Uterus (tissue), 2 donors: Measurements from ENCODE around the gene TIAM1.

Experiments
- POLR2A ChIP-seq, 2 donors: fragments of 450-650 bp; IDR thresholded peaks; one replicate each; pipeline ENCODE4 v1.6.1; 2016; ENCODE audit warnings: antibody characterized with exemption in 2 of 2, mild to moderate bottlenecking in 1 of 2, moderate library complexity in 1 of 2
- TF ChIP-seq, protein P1 (sequence below), 4 experiments: fragments of 200-600 bp in 2 of 4; fragments of 450-650 bp in 2 of 4; sonication (generic) in 2 of 4; IDR thresholded peaks; one replicate each; pipeline ENCODE4 v1.5.1; 2016 to 2019; ENCODE audit warnings: antibody characterized with exemption in 4 of 4, mild to moderate bottlenecking in 2 of 4, moderate library complexity in 1 of 4

DNA sequence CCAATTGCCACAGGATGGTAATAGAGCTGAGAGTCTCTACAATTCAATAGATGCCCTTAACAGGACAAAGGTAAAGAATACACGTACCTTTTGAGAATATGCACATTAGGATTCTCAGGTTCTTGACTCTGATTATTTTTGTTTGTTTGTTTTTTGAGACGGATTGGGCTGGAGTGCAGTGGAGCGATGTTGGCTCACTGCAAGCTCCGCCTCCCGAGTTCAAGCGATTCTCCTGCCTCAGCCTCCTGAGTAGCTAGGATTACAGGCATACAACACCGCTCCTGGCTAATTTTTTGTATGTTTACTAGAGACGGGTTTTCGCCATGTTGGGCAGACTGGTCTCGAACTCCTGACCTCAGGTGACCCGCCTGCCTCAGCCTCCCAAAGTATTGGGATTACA lies 48.4 kb downstream of the TIAM1 start:
- TF ChIP-seq, protein P1, sequence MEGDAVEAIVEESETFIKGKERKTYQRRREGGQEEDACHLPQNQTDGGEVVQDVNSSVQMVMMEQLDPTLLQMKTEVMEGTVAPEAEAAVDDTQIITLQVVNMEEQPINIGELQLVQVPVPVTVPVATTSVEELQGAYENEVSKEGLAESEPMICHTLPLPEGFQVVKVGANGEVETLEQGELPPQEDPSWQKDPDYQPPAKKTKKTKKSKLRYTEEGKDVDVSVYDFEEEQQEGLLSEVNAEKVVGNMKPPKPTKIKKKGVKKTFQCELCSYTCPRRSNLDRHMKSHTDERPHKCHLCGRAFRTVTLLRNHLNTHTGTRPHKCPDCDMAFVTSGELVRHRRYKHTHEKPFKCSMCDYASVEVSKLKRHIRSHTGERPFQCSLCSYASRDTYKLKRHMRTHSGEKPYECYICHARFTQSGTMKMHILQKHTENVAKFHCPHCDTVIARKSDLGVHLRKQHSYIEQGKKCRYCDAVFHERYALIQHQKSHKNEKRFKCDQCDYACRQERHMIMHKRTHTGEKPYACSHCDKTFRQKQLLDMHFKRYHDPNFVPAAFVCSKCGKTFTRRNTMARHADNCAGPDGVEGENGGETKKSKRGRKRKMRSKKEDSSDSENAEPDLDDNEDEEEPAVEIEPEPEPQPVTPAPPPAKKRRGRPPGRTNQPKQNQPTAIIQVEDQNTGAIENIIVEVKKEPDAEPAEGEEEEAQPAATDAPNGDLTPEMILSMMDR (IDR thresholded peaks at IDR 0.05): no peak
- TF ChIP-seq POLR2A (IDR thresholded peaks at IDR 0.05): no peak
